ENCODE results near the gene GADD45G. TPM values are rescaled to one million over a fixed set of nuclear protein-coding genes. Genes with fewer than 3 reads are reported as not detected.

Gene GADD45G
- total and polyA plus RNA-seq, 9 donors = 9.8 to 19.2 (median 12.1) TPM

DNA sequence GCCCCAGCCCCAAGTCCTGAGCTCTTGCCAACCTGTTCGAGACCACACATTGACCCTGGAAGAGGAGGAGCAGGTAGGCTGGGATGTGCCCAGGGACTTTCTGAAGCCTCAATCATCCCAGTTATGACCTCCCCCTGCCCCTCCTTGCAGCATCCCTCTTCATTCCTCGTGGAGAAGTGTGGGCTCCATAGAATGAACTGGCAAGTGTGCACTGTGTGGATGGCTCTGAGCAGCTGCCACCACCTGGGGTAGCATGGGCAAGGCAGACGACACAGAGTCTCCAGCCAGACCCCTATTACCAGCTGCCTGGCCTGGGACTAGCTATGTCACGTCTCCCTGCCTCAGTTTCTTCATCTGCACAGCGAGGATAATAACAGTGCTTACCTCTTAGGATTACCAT lies 33.5 kb downstream of the GADD45G start:
- Histone ChIP-seq H3K27ac (ENCODE audit: low read length) (peak overlapping the region; percentile 72), H3K4me3 (ENCODE audit: low read length) (no peak overlapping the region), H3K9me3 (replicated peaks; ENCODE audit: control insufficient read depth, low read depth, low read length) (peaks cover 4% of the 10 kb centered on the region), H3K4me1 (ENCODE audit: control insufficient read depth, insufficient read depth, low read length) (peaks cover 62% of the 10 kb centered on the region), H3K27me3 (ENCODE audit: control insufficient read depth, insufficient read depth, low read length) (peaks cover 5% of the 10 kb centered on the region), H3K36me3 (ENCODE audit: control insufficient read depth, insufficient read depth, low read length) (no peaks in the 10 kb centered on the region)
- no peak for DNase-seq
- WGBS (ENCODE audit: insufficient coverage) = 80% methylated on average over 1 of the region's 5 CpGs

DNA sequence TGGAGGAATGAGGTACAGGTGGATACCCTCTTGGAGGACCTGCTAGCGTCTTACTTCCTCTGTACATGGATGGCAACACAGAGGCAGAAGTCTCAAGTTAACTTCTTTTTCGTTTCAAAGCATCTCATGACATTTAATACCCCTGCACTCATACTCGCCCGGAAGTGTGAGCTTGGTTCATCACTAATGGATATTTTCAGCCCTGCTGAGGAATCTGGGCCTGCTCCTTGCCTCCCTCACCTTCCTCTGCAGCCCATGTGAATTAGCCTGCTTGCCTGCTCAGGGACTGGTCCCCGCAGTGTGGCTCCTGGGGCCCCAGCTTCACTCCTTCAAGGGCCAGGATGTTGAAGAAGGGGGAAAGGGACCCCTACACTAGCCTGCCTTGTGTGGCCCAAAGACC lies 34.1 kb downstream of the GADD45G start:
- Histone ChIP-seq H3K4me1 (ENCODE audit: control insufficient read depth, insufficient read depth, low read length) (peaks cover 62% of the 10 kb centered on the region), H3K4me3 (ENCODE audit: low read length) (no peak overlapping the region), H3K36me3 (ENCODE audit: control insufficient read depth, insufficient read depth, low read length) (no peaks in the 10 kb centered on the region), H3K9me3 (replicated peaks; ENCODE audit: control insufficient read depth, low read depth, low read length) (peaks cover 4% of the 10 kb centered on the region), H3K27me3 (ENCODE audit: control insufficient read depth, insufficient read depth, low read length) (peaks cover 3% of the 10 kb centered on the region), H3K27ac (ENCODE audit: low read length) (peak overlapping the region; percentile 72)
- no peak for DNase-seq
- WGBS (ENCODE audit: insufficient coverage) = 41% methylated on average over 4 of the region's 5 CpGs

DNA sequence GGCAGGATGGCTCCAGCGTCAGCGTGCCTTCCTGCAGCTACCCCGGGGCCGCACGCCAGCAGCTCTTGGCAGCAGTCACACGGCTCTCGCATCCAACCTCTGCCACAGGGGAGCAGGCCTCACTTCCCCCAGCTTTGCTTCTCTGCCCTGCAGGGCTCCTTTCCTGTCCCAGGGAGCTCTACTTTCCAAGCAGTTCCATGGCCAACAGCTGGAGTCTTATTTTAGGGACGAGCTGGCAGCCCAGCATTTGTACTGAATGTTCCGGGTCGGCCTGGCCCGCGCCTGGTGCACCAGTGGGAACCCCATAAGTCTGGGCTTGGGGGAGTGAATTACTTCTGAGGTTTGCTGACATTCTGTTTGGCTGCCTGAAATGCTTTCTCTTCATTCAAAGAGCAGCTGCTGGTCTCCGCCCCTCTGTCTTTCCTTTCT lies 34.6 kb downstream of the GADD45G start:
- H3K27me3 ChIP-seq (ENCODE audit: control insufficient read depth, insufficient read depth, low read length) = peaks cover 3% of the 10 kb centered on the region
- DNase-seq = peak; percentile 87
- WGBS (ENCODE audit: insufficient coverage) = 25% methylated on average over 9 of the region's 13 CpGs
- no peak overlapping the region for H3K4me3 ChIP-seq (ENCODE audit: low read length)
- peaks cover 62% of the 10 kb centered on the region for H3K4me1 ChIP-seq (ENCODE audit: control insufficient read depth, insufficient read depth, low read length)
- peaks cover 4% of the 10 kb centered on the region for H3K9me3 ChIP-seq (replicated peaks; ENCODE audit: control insufficient read depth, low read depth, low read length)
- peak overlapping the region; percentile 72 for H3K27ac ChIP-seq (ENCODE audit: low read length)
- H3K36me3 ChIP-seq (ENCODE audit: control insufficient read depth, insufficient read depth, low read length) = no peaks in the 10 kb centered on the region

DNA sequence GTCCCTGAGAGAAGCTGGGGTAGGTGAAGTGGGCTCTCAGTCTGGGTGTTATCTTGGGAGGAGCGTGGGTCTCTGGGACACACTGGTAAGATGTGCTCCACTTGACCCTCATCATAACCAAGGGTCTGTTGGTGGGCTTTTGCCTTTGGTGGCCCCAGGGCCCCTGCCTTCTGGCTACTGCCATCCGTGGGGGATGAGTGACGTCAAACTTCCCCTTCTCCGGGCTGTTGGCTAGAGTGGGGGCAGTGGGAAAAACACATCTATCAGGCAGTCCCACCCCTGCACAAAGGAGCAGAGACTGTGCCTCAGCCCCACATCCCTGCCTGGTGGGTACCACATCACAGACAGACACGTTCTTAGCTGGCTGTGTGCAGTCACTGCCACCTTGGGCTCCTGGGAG lies 35.1 kb downstream of the GADD45G start:
- peaks cover 4% of the 10 kb centered on the region for H3K9me3 ChIP-seq (replicated peaks; ENCODE audit: control insufficient read depth, low read depth, low read length)
- H3K27ac ChIP-seq (ENCODE audit: low read length) = peak overlapping the region; percentile 70
- WGBS (ENCODE audit: insufficient coverage) = 53% methylated on average over 2 of the region's 5 CpGs
- H3K36me3 ChIP-seq (ENCODE audit: control insufficient read depth, insufficient read depth, low read length) = no peaks in the 10 kb centered on the region
- no peak for DNase-seq
- H3K4me3 ChIP-seq (ENCODE audit: low read length) = no peak overlapping the region
- H3K4me1 ChIP-seq (ENCODE audit: control insufficient read depth, insufficient read depth, low read length) = peaks cover 59% of the 10 kb centered on the region
- peaks cover 3% of the 10 kb centered on the region for H3K27me3 ChIP-seq (ENCODE audit: control insufficient read depth, insufficient read depth, low read length)

DNA sequence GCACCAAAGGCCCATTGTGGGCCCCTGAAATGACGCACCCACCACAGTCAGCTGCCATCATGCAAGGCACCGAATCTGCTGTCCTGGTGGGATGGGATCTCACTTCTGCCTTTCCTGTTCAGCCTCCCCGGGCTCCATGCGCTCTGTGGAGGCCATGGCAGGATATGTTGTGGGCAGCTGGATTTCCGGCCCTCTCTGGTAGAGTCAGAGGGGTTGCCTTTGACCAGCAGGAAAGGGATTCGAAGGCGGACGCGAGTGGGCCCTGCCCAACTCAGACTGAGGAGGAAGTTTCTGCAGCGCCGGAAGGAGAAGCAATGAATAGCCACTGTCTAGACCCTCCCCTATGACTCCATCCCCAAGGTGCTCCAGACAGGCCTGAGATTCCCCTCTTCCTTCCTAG lies 35.5 kb downstream of the GADD45G start:
- Histone ChIP-seq H3K27me3 (ENCODE audit: control insufficient read depth, insufficient read depth, low read length) (peaks cover 3% of the 10 kb centered on the region), H3K27ac (ENCODE audit: low read length) (peak overlapping the region; percentile 70), H3K9me3 (replicated peaks; ENCODE audit: control insufficient read depth, low read depth, low read length) (peaks cover 4% of the 10 kb centered on the region), H3K36me3 (ENCODE audit: control insufficient read depth, insufficient read depth, low read length) (no peaks in the 10 kb centered on the region), H3K4me3 (ENCODE audit: low read length) (no peak overlapping the region), H3K4me1 (ENCODE audit: control insufficient read depth, insufficient read depth, low read length) (peaks cover 55% of the 10 kb centered on the region)
- WGBS (ENCODE audit: insufficient coverage) = 71% methylated on average over 2 of the region's 11 CpGs
- DNase-seq = peak; percentile 50

DNA sequence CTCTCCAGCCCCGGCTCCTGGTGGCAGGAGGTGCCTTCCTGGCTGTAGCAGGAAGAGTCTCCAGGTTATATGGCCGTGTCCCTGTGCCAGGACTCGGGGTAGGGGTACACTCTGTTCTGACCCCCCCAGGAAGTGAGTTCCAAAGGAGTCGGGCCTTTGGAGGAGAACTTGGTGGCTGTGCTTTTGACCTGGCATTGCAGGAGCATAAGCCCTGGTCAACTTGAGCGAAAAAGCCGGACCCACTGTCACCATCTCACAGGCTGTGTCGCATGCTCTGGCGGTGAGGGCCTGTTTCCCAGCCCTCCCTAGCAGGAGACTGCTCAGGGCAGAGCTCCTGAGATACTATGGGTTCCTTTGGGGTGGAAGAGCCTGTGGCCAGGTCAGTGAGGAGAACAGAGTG lies 36.0 kb downstream of the GADD45G start:
- no peak overlapping the region for H3K4me3 ChIP-seq (ENCODE audit: low read length)

DNA sequence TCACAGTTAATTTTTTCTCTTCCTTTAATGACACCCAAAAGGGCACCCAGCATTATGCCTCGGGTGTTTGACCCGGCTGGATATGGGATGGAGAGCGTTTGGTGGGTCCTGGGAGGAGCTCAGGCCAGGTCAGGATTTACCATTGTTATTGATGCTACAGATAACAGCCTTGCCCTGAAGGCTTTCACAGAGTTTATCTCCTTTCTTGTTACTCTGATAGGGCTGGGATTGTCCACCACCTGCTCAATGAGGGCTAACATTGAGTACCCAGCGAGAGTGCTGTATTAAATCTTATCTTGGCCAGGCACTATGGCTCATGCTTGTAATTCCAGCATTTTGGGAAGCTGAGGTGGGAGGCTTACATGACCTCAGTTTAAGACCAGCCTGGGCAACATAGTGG lies 37.2 kb downstream of the GADD45G start:
- 83% methylated on average over 1 of the region's 4 CpGs for WGBS (ENCODE audit: insufficient coverage)
- DNase-seq = no peak
- Histone ChIP-seq H3K4me3 (ENCODE audit: low read length) (no peak overlapping the region), H3K4me1 (ENCODE audit: control insufficient read depth, insufficient read depth, low read length) (peaks cover 45% of the 10 kb centered on the region), H3K9me3 (replicated peaks; ENCODE audit: control insufficient read depth, low read depth, low read length) (peaks cover 4% of the 10 kb centered on the region), H3K36me3 (ENCODE audit: control insufficient read depth, insufficient read depth, low read length) (no peaks in the 10 kb centered on the region), H3K27ac (ENCODE audit: low read length) (no peak overlapping the region), H3K27me3 (ENCODE audit: control insufficient read depth, insufficient read depth, low read length) (peaks cover 3% of the 10 kb centered on the region)

More for the DNA sequence above, 36.0 kb downstream of the GADD45G start:
- Histone ChIP-seq H3K27ac (ENCODE audit: low read length) (no peak overlapping the region), H3K4me1 (ENCODE audit: control insufficient read depth, insufficient read depth, low read length) (peaks cover 51% of the 10 kb centered on the region), H3K36me3 (ENCODE audit: control insufficient read depth, insufficient read depth, low read length) (no peaks in the 10 kb centered on the region), H3K9me3 (replicated peaks; ENCODE audit: control insufficient read depth, low read depth, low read length) (peaks cover 4% of the 10 kb centered on the region), H3K27me3 (ENCODE audit: control insufficient read depth, insufficient read depth, low read length) (peaks cover 3% of the 10 kb centered on the region)
- no peak for DNase-seq
- WGBS (ENCODE audit: insufficient coverage) = 93% methylated on average over 5 of the region's 8 CpGs

DNA sequence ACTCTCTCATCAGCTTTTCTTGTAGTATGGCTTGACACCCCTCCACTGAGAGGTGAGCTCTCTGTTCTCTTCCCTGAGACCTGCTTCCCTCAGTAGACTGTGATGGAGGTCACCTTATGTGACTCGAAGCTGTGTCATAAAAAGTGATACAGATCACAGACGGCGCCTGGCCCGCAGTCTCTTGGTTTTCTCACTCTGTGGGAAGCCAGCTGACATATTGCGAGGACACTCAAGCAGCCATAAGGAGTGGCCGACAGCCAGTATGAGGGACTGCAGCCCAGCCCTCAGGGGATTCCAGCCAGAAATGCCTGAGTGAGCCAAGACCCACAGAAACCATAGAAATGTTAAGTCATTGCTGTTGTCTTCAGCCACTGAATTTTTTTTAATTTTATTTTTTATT lies 38.0 kb downstream of the GADD45G start:
- Histone ChIP-seq H3K36me3 (ENCODE audit: control insufficient read depth, insufficient read depth, low read length) (no peaks in the 10 kb centered on the region), H3K9me3 (replicated peaks; ENCODE audit: control insufficient read depth, low read depth, low read length) (peaks cover 4% of the 10 kb centered on the region), H3K27ac (ENCODE audit: low read length) (no peak overlapping the region), H3K4me3 (ENCODE audit: low read length) (no peak overlapping the region), H3K4me1 (ENCODE audit: control insufficient read depth, insufficient read depth, low read length) (peaks cover 38% of the 10 kb centered on the region), H3K27me3 (ENCODE audit: control insufficient read depth, insufficient read depth, low read length) (peaks cover 4% of the 10 kb centered on the region)
- no peak for DNase-seq
- WGBS (ENCODE audit: insufficient coverage) = 76% methylated on average over 5 of the region's 6 CpGs

DNA sequence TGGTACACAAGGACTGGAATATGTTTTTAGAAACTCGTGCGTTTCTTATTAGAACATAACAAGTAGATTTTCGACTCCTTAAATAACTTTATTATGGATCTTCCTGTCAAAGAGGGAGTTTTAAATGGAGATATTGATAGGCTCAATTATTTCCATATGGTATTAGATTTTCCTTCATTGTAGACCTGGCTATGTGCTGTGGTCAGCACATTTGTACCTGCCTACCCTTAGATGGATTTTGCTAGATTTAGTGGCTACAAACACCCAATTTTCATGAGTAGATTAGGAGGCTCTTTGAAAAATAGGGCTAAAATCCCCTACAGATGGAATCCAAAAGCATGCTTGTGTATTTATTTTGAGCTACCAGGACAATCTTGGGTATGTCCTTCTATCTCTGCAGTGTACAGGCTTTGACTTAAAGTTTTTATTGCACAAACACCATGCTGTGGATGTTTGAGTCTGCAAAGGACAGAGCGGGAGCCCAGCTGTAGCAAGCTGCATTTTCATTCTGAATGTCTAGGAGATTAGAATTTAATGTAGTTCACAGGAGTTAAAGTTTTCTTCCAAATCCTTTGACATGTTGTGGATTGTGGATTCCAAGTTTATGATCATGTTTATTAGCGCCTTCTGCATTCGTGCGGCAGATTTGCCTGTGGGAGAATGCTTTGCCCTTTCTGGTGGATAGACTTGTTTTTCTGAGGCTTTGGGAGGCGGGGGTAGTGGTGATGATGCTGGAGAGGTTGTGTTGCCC lies 41.6 kb downstream of the GADD45G start:
- no peaks in the 10 kb centered on the region for H3K36me3 ChIP-seq (ENCODE audit: control insufficient read depth, insufficient read depth, low read length)
- WGBS (ENCODE audit: insufficient coverage) = 75% methylated on average over 1 of the region's 8 CpGs
- DNase-seq = no peak
- peaks cover 4% of the 10 kb centered on the region for H3K4me1 ChIP-seq (ENCODE audit: control insufficient read depth, insufficient read depth, low read length)
- no peak overlapping the region for H3K27ac ChIP-seq (ENCODE audit: low read length)
- H3K4me3 ChIP-seq (ENCODE audit: low read length) = no peak overlapping the region
- peaks cover 19% of the 10 kb centered on the region for H3K27me3 ChIP-seq (ENCODE audit: control insufficient read depth, insufficient read depth, low read length)
- peaks cover 4% of the 10 kb centered on the region for H3K9me3 ChIP-seq (replicated peaks; ENCODE audit: control insufficient read depth, low read depth, low read length)

DNA sequence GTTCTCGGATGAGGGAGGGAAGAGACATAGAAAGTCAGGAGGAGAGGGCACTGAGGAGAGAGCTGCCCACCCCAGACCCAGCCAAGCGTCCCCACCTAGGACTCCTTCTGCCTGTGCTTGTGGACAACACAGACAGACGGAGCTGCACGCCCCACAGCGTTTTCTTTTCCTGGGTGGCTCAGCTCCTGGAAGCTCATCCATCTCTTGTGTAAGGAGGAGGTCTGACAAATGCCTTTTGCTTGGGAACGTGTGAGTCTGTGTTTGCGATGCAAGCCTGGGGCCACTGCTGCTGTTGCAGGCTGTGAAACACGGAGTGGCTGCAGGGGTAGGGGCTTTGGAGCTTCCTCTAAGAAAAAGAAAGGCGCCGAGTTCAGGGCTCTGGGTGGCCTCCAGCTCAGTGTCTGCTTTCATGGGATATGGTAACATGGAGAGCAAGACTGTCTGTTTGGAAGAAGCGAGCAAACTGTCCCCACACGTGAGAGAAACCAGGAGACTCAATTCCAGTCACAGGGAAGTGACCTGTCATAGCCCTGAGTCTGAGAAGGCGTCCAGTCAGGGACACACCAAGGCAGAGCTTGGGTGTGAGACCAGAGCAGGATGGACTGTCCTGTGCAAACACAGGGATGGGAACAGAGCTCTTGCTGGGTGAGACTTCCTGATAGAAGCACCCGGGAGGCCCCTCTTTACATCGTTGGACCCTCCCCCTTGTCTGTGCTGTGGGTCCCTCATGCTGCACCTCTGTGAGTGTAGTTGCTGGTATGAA lies 42.7 kb downstream of the GADD45G start:
- no peak overlapping the region for H3K27ac ChIP-seq (ENCODE audit: low read length)

More for the DNA sequence above, 42.7 kb downstream of the GADD45G start:
- WGBS (ENCODE audit: insufficient coverage) = 61% methylated on average over 13 of the region's 15 CpGs
- H3K27me3 ChIP-seq (ENCODE audit: control insufficient read depth, insufficient read depth, low read length) = peaks cover 21% of the 10 kb centered on the region
- H3K36me3 ChIP-seq (ENCODE audit: control insufficient read depth, insufficient read depth, low read length) = no peaks in the 10 kb centered on the region
- H3K4me3 ChIP-seq (ENCODE audit: low read length) = no peak overlapping the region
- no peaks in the 10 kb centered on the region for H3K4me1 ChIP-seq (ENCODE audit: control insufficient read depth, insufficient read depth, low read length)
- H3K9me3 ChIP-seq (replicated peaks; ENCODE audit: control insufficient read depth, low read depth, low read length) = peaks cover 4% of the 10 kb centered on the region
- no peak for DNase-seq
